Measurements from ENCODE around the gene RHOT1. TPM values are rescaled to one million over a fixed set of nuclear protein-coding genes. Genes with fewer than 3 reads are reported as not detected.
"Not testable (repeated sequence)": the region's sequence is repeated elsewhere in the genome, so short reads cannot be mapped to it uniquely, and the experiment has no call there.

RHOT1 gene
- polyA plus RNA-seq, 12 donors = 31.4 to 51.6 (median 39.0) TPM; not detected in 1

DNA sequence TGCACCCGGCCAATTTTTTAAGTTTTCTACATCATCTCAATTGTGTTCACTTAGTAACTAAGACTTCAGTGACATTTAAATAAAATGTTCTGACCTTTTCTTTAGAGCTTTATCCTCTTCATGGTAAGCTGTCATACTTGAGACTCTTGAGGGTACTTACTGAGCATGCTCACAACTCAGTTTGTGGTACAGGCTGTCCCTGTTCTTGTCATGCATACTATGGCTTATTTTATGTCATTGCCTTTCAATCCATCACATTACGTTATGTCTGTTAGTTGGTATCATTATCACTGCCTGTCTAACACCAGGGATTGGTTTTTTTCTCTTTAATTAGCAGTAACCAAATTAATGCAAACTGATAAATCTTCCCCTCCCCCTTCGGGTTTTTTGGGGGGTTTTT, 81.4 kb downstream of the RHOT1 start:
- no peak for DNase-seq

DNA sequence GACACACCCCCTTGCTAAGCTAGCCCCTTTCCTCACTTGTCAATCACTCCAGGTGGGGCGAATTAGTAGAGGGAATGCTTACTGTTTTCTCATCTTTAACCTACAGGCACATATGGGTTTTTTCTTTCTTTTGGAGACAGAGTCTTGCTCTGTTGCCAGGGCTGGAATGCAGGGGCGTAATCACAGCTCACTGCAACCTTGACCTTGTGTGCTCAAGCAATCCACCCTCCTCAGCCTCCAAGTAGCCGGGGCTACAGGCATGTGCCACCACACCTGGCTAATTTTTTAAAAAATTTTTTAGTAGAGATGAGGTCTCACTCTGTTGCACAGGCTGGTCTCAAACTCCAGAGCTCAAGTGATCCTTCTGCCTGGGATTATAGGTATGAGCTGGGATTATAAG, 84.6 kb downstream of the RHOT1 start:
- DNase-seq = no peak

DNA sequence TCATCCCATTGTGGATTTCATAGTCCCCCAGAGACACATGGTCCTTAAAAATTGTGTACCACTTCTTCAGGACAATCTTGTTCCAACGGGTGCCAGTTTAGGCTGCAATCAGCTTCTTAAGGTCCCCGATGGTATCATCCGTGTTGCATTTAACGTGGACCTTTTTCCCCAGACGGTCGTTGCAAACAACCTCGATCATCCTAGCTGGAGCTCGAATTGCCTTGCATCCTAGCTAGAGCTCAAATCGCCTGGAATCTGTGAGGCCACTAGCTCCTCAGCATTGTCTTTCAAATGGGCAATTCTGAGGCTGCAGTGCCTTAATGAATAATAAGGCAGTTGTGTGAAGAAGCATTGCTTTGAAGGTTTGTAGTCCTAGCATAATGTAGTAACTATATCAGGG, 85.6 kb downstream of the RHOT1 start:
- DNase-seq = no peak

DNA sequence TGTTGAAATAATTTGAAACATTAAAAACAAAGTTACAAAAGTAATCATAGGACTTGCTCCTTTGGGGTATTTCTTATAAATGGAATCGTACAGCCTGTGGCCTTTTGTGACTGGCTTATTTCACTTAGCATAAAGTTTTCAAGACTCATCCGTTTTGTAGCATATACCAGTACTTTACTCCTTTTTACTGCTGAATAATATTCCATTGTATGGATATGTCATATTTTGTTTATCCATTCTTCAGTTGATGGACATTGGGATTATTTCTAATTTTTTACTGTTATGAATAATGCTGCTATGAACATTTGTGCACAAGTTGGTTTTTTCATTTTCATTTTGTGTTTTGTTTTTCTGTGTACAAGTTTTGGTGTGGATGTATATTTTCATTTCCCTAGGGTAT, 93.3 kb downstream of the RHOT1 start:
- DNase-seq = no peak

DNA sequence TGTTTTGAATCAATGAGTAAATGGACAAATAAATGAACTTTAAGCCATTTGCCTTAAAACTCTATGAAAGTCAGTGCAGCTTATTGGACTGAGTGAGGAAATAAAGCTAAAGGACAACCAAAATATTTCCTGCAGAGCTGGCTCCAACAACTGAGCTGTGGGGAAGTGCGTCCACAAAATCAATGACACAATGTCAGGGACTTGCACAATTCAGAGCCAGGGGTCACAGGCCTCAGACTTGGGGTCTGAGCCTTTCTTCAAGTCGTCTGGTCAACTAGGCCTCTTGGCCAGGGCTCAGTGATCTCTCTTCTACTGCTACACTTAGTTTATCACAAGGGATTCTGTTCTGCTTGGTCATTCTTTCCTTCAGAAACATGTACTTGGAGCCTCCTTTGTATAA, 97.2 kb downstream of the RHOT1 start:
- DNase-seq = no peak

DNA sequence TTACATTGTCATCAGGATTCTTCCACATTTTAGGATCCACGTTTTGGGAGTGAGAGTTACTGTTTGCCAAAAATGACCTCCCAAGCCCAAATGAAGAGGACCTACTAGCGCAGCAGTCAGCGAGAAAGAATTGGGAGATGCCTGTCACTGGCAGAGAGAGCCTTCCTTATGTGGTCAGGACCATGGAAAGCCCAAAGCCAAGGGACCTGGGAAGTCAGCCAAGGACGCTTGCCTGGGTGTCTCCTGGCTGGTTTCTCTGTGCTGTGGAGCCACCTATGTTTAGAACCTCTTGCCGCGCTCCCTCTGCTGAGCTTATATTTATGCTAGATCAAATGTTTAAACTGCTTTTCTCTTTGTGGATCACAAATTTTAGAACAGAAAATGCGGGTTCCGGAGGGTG, 98.4 kb downstream of the RHOT1 start:
- DNase-seq = no peak

DNA sequence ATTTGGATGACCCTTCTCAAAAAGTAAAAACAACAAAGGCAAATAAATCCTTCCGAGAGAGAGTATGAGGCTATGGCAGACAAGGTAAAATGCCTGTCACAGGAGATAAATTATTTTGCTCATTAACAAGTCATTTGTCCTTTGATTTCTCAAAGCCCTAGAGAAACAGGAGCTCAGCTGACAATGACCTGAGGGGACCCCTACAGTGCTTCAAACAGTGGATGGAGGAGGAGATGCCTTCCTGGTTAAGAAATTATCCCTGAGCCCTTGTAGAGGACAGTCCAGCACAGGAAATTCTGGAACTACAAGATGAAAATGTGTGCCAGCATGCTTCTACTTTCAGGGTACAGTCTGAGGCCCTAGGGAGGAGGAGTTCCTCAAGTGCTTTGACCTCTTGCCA, 99.3 kb downstream of the RHOT1 start:
- no peak for DNase-seq

DNA sequence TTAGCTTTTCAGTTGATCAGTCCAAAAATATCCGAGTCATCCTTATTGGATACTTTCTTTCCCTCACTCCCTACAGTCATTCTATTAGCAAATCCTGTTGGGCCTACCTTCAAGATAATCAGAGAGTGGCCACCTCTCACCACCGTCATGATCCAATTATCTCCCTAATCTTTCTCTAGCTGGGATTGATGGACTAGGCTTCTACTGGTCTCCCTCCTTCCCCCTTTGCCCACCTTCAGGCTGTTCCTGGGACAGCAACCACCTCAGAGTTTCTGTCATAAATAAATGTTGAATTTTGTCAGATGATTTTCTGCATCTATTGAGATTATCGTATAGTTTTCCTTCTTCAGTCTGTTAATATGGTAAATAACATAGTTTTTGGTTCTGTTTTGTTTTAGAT, 107.2 kb downstream of the RHOT1 start:
- no peak for DNase-seq

DNA sequence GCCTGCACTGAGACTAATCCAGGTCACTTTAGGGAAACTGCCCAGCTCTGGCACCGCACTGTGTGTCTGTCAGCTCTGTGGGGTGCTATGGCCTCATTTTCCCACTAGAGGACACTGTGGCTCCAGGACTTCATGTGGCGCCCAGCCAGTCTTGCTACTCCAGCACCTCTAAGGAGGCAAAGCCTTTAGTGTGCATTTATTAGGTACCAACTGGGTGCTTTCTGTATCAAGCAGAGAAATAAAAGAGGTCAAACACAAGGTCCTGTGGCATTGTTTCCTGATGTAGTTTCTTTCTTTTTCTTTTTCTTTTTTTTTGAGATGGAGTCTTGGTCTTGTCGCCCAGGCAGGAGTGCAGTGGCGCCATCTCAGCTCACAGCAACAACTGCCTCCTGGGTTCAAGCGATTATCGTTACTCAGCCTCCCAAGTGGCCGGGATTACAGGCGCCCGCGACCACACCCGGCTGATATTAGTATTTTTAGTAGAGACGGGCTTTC, 110.9 kb downstream of the RHOT1 start:
- peak; percentile 79 for DNase-seq

DNA sequence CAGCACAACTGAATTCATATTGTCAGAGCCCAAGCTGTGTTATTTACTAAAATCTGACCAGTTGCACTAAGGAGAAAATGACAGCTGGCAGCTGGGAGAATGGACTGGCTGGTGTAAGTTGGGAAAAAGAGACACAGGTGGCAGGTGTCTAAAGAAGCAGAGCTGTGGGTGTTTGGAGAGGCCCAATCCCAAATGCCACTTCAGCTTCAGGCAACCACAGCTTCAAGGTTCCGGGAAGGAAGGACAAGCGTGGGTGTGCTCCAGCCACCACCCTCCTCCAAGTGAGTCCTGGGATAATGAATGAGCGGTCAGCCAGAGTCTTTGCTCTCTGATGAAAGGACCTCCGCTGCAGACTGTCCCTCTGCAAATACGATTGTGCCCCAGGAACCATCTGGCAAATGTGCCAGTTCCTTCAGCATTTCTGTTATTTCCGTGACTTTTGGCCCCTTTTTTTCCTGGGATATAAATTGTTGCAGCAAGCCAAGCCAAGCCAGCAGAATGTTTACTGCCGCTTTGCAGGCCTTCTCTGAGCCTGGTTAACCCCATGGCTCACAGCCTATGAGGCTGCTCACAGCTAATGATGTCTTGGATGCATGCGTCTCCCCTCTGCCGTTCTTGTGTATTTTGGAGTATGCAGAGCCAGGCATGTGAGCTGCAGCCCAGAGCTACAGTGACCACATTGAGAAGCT, 113.9 kb downstream of the RHOT1 start:
- no peak for DNase-seq

DNA sequence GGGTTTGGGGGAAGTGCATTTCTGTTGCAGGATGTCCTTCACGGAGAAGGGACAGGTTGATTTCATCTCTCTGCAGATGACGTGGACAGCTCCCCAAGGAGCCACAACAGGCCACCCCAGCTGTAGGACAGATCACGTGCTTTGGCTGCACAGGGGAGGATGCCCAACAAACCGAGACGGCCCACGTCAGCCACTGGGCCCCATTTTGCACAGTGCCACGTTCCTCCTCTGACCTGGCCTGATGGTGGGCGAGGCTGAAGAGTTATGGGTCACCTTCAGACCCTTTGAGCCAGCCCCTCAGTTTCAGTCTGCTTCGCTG, 114.4 kb downstream of the RHOT1 start:
- DNase-seq = no peak

DNA sequence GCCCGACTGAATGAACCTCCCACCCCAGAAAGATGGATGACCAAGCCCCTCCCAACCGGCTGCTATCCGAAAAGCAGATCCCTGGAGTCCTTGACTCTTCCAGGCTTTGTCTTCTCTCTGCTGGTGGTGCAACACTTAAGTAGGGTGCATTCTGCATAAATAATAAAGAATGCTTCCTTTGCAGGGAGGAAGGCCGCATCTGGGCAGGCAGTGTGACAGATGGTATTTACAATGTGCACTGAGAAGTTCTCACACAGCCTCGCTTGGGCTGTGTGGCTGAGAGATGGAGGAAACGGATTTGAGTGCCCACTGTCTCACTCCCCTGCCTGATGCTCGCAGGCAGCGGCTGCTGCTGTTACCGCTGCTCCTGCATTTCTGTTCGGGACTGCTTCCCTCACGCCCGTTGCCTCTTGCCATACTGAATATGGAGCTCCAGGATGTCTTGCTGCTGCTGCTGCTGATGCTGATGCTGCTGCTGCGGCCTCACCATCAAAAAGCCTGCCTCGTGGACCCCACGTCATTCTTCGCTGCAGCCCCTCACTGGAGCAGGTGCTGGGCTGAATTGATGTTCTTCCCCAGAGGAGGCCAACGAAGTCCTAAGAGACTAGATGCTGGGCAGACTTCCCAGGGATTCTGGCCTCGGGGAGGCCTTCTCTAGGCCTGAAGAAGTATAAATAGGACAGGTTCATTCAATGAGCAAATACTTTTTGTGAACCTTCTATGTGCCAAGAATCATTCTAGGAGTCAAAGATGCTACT, 116.3 kb downstream of the RHOT1 start:
- DNase-seq = no peak

DNA sequence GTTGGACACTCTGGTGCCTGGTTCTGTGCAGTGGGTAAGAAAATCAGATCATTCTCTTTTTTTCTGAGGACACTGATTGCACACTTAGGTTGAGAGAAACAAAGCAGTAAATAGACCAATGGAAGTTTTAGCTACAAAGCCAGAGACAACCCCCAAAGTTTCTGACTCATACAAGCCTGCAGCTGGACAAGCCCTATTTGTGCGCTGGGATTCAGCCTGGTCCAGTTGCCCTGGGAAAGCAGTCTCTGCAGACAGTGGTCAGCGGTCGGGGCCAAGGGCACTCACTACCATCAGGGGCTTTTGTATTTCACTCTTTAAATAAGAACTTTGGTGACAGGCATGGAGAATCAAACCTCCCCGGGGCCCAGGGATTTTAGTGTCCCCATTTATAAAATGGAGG, 117.3 kb downstream of the RHOT1 start:
- DNase-seq = no peak

DNA sequence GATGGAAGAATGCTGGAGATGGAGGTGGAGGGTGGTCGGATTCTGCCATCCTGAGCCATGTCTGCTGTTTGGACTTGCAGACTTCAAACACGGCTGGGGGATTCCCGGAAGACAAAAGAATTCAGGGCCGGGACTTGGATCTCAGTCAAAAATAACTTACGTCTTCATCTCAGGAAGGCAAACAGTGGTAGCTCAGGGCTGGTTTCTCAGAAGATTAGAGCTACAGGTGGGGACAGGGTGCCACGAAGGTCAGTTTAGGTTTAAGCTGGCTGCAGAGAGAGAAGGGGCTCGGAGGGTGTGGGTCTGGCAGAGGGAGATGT, 119.1 kb downstream of the RHOT1 start:
- DNase-seq = no peak

DNA sequence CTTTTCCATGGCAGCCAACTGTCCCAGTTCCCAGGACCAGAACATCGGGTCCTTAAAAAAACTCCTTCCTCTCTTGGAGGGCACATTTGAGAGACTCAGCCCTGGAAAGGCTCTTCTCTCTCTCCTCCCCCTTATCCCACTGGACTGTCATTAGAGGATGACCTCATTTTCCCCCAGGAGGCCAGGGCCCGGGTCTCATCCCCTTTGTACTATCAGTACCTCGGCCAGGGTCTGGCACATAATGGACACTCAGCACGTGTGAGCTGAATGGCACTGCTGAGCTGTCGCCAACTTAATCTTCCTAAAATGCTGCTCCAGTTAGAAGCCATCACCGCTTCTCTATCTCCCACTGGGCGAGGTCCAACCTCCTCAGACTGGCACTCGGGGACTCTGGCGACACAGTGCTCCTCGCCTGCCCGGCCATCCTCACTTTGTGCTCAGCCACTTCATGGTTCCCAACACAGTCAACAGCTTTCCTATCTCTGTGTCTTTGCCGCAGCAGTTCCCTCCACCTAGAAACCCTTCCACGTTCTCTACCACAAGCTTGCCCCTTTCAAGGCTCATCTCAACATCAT, 119.7 kb downstream of the RHOT1 start:
- DNase-seq = no peak

DNA sequence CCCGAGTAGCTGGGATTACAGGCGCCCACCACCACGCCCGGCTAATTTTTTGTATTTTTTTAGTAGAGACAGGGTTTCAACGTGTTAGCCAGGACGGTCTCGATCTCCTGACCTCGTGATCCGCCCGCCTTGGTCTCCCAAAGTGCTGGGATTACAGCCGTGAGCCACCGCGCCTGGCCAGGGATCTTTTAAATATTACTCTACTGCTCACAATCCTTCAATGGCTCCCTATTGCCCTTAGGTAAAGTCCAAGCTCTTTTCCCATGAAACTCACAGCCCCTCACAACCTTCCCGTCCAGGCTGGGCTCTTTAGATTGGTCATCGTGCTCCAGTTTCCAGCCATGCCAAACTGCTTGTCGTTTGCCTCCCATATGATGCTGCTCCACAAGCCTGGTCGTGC, 121.2 kb downstream of the RHOT1 start:
- DNase-seq = not testable (repeated sequence)

DNA sequence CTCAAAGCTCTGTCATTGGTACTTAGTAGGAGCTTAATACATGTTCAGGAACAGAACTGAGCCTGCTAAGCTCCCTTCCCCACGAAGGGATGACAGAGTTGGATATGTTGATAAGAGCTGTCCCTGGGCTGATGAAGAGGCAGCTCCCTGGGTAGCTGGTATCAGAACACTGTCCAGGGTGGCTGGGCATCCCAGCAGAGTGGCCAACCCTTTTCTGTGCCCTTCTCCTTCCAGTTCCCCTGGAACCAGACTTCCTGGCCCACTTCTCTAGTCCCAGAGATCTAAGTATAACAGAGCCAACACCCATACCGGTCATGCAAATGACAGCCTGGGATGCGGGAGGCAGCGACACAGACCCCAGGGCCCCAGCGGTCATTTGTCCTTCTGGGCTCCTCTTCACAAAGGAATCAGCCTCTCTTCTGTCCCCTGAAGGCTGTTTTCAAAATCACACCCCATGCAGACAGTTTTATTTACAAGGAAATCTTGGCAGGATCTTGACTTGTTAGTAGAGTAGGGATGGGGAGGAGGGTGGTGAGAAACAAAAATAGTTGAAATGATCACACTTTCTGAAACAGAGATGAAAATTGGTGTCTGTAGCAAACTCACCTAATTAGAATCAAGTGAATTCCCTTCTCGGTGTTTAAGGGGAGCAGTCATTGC, 122.0 kb downstream of the RHOT1 start:
- no peak for DNase-seq

DNA sequence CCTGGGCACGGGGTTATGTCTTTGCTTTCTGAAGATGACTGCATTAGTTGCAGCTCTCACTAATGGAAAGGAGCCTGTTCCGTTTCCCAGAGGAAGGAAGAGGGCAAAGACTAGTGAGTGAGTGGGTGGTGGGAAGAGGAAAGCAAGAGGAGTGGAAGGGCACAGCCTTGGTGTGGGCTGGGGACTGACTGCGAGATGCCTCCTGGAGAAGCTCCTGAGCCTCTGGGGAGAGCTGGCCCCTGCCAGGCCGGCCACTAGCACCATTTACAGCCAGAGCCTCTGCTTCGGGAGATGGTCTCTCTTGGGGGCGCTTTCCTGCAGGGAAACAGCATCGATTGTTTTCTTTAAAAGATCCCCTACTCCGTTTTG, 122.5 kb downstream of the RHOT1 start:
- DNase-seq = no peak

DNA sequence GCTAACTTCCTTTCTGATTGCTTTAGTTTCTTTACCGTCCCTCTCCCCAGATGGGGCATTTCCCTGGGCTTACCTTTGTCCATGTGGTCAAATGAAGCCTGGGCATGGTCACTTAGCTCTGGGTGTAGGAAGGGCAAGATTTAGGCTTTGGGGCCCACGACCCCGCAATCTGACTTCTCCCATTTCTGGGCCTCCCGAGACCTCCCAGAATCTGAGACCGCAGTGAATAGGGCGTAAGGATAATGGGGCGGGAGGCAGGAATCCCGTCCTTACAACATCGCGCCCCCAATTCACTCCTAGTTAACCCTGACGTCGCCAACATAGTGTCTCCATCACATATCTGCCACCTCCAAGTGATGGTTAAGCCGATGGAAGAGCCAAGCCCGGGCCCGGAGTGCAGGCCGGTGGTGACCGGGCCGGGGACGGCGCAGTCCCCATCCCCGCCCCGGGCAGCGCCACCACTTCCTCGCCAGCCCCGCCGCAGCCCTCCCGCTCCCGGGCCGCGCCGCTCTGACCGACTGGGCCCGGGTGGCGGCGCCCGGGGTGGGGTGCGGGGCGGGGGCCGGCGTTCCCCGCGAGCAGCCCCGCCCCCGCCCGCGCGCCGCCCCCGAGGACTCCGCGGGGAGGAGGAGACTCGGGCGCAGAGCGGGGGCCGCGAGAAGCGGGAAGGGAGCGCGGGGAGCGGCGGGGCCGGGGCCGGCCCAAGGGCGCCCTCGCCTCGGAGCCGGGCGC, 123.1 kb downstream of the RHOT1 start, which contains the start of gene RHBDL3:
RHBDL3 (plus strand) TSS at position 641 of the 732 bp plus-strand sequence. CDS start 358 bp downstream, outside the sequence.
- no peak for DNase-seq

DNA sequence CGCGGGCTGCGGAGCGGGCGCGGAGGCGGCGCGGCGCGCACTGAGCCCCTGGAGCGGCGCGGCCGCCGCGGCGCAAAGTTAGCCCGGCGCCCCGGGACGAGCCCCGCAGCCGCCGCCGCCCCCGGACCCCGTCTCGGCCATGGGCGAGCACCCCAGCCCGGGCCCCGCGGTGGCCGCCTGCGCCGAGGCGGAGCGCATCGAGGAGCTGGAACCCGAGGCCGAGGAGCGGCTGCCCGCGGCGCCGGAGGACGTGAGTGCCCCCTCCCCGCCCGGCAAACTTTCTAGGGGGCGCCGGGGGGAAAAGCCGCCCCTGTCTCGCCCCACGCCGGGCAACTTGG, 123.7 kb downstream of the RHOT1 start:
- no peak for DNase-seq

DNA sequence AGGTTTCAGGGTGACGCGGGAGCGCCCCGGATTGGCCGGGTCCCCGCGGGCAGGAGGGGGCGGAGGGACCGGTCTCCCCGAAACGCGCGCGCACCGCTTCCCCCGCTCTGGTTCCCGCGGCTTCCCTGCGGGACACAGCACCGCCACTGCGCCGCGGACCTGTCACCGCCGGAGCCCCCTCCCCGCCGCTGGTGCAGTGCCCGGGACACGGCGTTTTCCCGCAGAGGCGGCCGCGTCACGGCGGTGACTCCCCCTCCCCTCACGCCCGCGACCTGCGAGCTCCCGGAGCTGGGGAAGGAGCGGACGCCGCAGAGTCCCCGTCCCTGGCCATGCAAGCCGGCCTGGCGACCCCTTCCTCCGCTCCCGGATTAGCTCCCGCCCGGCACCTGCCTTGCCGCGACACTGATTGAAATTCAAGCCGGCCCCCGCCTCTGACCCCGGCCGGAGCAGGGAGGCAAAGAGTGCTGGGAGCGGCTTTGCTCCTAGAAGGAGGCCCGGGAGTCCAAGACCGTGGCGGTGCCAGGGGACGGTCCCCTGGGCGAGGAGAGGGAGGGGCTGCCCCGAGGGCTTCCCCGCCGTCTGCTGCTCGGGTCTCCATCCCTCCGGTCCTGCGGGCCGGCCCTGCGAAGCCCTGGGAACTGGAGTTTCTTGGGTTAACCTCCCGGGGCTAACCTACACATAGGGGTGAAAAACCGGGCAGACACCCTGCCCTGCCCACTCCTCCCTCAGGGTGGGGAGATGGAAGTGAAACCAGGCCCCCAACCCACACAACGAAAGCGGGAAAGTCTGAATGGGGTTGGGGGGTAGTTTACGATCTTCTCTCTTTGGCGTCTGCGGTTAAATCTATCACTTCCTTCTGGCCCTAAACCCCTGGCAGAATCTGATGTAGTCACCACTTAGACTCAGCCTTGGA, 124.3 kb downstream of the RHOT1 start:
- DNase-seq = no peak
